HG03045 (cell line): ENCODE measurements around the gene STIM1.
"Not testable (repeated sequence)": the region's sequence is repeated elsewhere in the genome, so short reads cannot be mapped to it uniquely, and the experiment has no call there.

Experiments used
- ATAC-seq: cut with Tn5 transposase; IDR thresholded peaks from one replicate; pipeline ENCODE4 v1.9.1; 2021; ENCODE audit warnings: mild to moderate bottlenecking, moderate library complexity; ENCODE audit not compliant: unreplicated experiment

STIM1 gene

DNA sequence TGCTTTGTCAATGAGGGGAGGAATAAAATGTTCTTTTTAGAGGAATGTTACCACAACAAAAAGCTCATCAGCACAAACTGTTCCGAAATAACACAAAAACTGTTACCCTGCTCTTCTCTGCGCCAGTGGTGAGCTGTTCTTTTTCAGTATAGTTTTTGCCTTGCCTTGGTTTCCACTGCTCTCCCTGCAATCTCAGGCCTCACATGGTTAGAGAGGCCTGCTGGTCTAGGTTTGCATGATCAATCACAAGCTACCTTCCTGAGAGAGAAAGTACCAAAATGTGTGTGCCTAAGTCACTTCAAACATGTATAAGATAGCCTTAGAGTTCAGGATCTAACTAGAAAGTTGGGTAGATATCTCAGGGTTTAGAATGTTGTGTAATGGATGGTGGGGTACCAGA, 114.6 kb downstream of the STIM1 start:
- no peak for ATAC-seq

DNA sequence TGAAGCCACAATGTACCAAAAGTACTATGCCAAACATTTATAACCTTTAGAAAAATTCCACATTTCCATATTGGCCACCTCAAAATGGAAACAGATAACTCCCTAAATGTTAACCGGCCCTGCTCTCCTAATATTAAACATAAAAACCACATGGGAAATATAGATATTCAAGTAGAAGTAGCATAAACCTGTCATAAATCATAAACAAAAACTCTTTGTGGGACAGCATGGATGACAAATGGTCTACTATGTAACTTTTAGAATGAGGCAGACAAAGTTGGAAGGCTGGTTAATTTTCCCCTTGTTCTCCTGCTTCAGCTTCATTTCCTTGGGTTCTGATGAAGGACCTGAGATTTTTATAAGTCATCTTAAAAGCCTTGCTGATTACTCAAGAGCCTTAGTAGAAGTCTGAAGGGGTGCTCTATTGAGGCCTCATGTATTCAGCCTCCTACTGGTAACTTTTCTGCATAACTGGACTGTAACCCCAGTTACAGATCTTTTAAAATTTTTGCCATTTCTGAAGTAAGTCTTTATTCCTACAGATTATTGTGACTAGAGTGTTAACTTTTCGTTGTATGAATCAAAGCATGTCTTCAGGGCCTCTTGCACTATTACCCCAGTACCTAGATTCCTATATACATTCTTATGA, 116.4 kb downstream of the STIM1 start:
- ATAC-seq = no peak

- ATAC-seq = no peak
These were observed 117.0 kb downstream of the STIM1 start for GRCh38 chr11:3972431-3972830.

- ATAC-seq = no peak
These were observed 121.6 kb downstream of the STIM1 start for GRCh38 chr11:3977078-3977477.

DNA sequence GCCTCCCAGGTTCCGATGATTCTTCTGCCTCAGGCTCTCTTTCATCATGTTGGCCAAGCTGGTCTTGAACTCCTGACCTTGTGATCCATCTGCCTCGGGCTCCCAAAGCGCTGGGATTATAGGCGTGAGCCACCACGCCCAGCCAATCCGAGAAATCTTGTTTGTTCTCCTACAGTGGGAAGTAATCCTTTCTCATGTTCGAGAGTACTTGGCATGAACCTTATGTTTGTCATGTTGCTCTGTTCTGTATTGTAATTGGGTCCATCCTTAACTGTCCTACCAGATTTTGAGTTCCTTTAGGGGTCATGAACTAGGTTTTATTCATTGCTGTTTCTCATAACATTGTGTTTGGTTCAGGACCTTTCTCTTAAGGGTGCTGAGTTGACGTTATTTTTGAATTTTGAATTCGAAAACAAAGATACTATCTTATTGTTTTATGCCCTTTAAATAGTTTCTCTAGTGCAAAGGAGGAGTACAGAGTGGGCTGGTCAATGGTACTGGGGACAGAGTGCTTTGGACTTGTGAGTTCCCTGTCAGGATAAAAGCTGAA, 125.7 kb downstream of the STIM1 start:
- ATAC-seq = no peak

GRCh38 chr11:3982431-3982830, 127.0 kb downstream of the STIM1 start:
- ATAC-seq = no peak

GRCh38 chr11:3983101-3983500, 127.6 kb downstream of the STIM1 start:
- no peak for ATAC-seq

DNA sequence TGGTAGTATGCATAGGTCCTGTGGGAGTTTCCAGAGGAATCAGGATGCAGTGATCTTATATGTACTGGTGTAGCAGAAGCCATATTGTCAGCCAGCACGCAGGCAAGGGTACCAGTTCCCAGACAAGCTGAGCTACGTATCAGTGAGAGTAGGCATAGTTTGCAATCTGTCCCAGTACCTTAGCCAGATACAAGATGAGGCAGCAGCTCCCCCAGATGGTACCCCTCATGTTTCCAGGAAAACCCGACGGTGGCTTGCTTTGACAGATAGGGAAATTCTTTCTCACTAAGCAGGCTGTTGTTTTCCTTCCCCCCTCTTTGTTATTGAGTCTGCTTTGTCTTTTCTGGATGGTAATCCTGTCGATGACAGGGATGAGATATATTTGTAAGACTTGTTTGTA, 129.4 kb downstream of the STIM1 start:
- no peak for ATAC-seq

- no peak for ATAC-seq
These were observed 130.2 kb downstream of the STIM1 start for GRCh38 chr11:3985631-3986030.

DNA sequence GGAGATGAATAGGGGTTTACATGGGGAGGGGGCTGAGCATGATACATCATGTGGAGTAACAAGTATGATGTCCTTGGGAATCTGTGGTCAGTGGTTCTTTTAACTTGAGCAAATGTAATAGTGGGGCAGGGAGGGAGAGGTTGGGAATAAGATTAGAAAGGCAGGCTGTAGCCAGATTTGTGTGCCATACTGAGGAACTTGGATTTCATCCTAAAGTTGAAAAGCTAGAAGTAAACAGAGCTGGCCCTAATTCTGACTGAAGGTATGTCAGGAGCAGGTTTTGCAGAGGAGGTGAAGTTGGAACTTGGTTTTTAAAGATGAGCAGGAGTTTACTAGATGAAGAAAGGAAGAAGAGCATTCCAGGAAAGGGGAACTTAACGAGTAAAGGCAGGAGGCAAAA, 130.8 kb downstream of the STIM1 start:
- ATAC-seq = no peak

- ATAC-seq = no peak
These were observed 133.9 kb downstream of the STIM1 start for GRCh38 chr11:3989276-3989920.

GRCh38 chr11:3989921-3990290, 134.4 kb downstream of the STIM1 start:
- ATAC-seq = no peak

- no peak for ATAC-seq
These were observed 134.9 kb downstream of the STIM1 start for GRCh38 chr11:3990406-3990805.

GRCh38 chr11:3992964-3993363, 137.5 kb downstream of the STIM1 start:
- no peak for ATAC-seq

- ATAC-seq = no peak
These were observed 138.7 kb downstream of the STIM1 start for GRCh38 chr11:3994030-3994640.

DNA sequence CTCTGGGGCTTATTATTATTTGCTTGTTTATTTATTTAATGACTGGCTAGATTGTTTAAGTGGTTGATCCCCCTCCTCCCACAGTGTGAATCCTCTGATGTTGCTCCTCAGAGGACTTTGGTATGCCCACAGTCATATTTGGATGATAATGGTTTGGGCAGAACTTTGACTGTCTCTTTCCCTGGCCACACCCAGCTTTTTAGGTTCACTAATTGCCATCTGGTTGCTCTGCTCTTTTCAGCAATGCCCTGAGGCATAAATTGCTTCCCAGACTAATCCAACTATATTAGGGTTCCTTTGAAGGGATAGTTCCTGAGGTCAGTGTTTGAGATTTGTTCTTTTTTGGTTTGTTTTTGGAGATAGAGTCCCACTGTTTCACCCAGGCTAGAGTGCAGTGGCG, 139.8 kb downstream of the STIM1 start:
- ATAC-seq = no peak

- no peak for ATAC-seq
These were observed 140.6 kb downstream of the STIM1 start for GRCh38 chr11:3995949-3996554.

- ATAC-seq = no peak
These were observed 141.2 kb downstream of the STIM1 start for GRCh38 chr11:3996651-3997050.

DNA sequence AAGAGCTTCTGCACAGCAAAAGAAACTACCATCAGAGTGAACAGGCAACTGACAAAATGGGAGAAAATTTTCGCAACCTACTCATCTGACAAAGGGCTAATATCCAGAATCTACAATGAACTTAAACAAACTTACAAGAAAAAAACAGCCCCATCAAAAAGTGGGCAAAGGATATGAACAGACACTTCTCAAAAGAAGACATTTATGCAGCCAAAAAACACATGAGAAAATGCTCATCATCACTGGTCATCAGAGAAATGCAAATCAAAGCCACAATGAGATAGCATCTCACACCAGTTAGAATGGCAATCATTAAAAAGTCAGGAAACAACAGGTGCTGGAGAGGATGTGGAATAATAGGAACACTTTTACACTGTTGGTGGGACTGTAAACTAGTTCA, 149.3 kb downstream of the STIM1 start:
- not testable (repeated sequence) for ATAC-seq

DNA sequence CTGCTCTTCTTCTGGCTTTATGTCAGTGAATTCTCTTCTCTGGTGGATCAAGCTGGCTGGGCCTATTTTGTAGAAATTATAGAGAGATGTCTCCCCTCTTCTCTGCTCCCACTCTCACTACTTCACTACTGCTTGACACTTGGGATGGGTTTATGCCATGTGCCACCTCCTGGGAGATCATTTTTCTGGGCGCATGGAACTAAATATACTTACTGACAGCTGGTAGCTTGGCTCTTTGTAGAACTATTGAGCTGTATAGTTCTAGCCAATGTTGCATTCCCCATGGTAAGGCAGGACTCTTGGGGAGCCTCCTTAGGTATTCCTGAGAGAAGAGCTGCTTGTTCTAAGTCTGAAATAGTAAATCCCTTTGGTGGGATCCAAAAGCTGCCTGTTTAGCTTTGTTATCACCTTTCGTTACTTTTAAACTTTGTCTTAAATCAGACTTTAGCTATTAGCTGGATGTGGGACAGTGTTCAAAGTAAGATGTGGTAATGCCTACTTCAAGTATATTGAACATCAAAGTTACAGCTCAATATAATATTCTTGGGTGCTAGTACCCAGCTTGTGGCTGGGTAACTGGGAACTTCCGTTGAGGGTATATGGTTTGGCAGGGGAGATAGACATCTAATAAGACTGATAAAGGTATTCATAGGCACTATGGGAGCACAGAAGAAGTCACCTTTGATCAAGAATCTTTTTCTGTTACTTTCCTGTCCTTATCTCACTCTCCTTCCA, 151.6 kb downstream of the STIM1 start:
- no peak for ATAC-seq

DNA sequence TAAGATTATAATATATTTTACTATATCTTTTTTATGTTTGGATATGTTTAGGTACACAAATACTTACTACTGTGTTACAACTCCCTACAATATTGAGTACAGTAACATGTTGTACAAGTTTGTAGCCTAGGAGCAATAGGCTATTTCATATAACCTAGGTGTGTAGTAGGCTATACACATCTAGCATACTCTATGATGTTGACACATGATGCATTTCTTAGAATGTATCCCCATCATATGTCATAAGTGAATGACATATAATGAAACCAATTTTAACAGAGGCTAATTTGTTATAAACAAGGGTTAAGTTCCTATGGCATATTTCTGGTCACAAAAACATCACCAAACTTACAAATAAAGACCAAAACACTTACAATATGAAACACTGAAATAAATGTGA, 152.7 kb downstream of the STIM1 start:
- no peak for ATAC-seq
